Effector memory CD4-positive, alpha-beta T cell (primary cell): Measurements from ENCODE around the gene OLFML1.

ENCODE experiments used
- DNase-seq, 3 donors: peaks; one replicate each; pipeline ENCODE4 v3.0.0-alpha.2; 2020
- H3K27ac ChIP-seq: 2 replicates; pipeline ENCODE4 v1.7.0; 2013; ENCODE audit warnings: mild to moderate bottlenecking, low read length, moderate library complexity; ENCODE audit not compliant: insufficient read depth, poor library complexity, severe bottlenecking
- H3K27me3 ChIP-seq: replicated peaks from 2 replicates; pipeline ENCODE4 v1.7.0; 2013; ENCODE audit warnings: mild to moderate bottlenecking, low read length; ENCODE audit not compliant: insufficient read depth, control insufficient read depth, poor library complexity, severe bottlenecking
- H3K36me3 ChIP-seq: 2 replicates; pipeline ENCODE4 v1.7.0; 2013; ENCODE audit warnings: mild to moderate bottlenecking, low read length, moderate library complexity; ENCODE audit not compliant: control insufficient read depth, insufficient read depth
- H3K4me1 ChIP-seq: 2 replicates; pipeline ENCODE4 v1.7.0; 2013; ENCODE audit warnings: low read length, mild to moderate bottlenecking; ENCODE audit not compliant: control insufficient read depth, insufficient read depth, poor library complexity, severe bottlenecking
- H3K4me3 ChIP-seq: 2 replicates; pipeline ENCODE4 v1.7.0; 2013; ENCODE audit warnings: low read length, low read depth, mild to moderate bottlenecking; ENCODE audit not compliant: insufficient read depth, poor library complexity, severe bottlenecking
- H3K9me3 ChIP-seq: 2 replicates; pipeline ENCODE4 v1.7.0; 2013; ENCODE audit warnings: mild to moderate bottlenecking, low read length, moderate library complexity; ENCODE audit not compliant: control insufficient read depth

The OLFML1 gene

GRCh38 chr11:7501894-7502293, 16.6 kb downstream of the OLFML1 start:
- Histone ChIP-seq H3K9me3 (no peaks in the 10 kb centered on the region), H3K4me3 (no peak overlapping the region), H3K27me3 (no peaks in the 10 kb centered on the region), H3K36me3 (no peaks in the 10 kb centered on the region), H3K4me1 (no peaks in the 10 kb centered on the region), H3K27ac (no peak overlapping the region)
- no peak for DNase-seq

- no peaks in the 10 kb centered on the region for H3K27me3 ChIP-seq
- no peaks in the 10 kb centered on the region for H3K9me3 ChIP-seq
- no peak overlapping the region for H3K4me3 ChIP-seq
- no peak overlapping the region for H3K27ac ChIP-seq
- no peaks in the 10 kb centered on the region for H3K36me3 ChIP-seq
- DNase-seq, result no peak
- no peaks in the 10 kb centered on the region for H3K4me1 ChIP-seq
These were observed 20.9 kb downstream of the OLFML1 start for GRCh38 chr11:7506243-7506642.

- Histone ChIP-seq H3K36me3 (no peaks in the 10 kb centered on the region), H3K4me3 (no peak overlapping the region), H3K9me3 (no peaks in the 10 kb centered on the region), H3K27me3 (no peaks in the 10 kb centered on the region), H3K4me1 (peaks cover 5% of the 10 kb centered on the region), H3K27ac (no peak overlapping the region)
- DNase-seq, result no peak
These were observed 22.8 kb downstream of the OLFML1 start for GRCh38 chr11:7508087-7508486.

- H3K9me3 ChIP-seq, result no peaks in the 10 kb centered on the region
- H3K36me3 ChIP-seq, result no peaks in the 10 kb centered on the region
- DNase-seq, result no peak
- no peak overlapping the region for H3K4me3 ChIP-seq
- peaks cover 12% of the 10 kb centered on the region for H3K4me1 ChIP-seq
- no peak overlapping the region for H3K27ac ChIP-seq
- H3K27me3 ChIP-seq, result no peaks in the 10 kb centered on the region
These were observed 24.7 kb downstream of the OLFML1 start for GRCh38 chr11:7509966-7510365.

GRCh38 chr11:7511401-7511800, 26.1 kb downstream of the OLFML1 start:
- Histone ChIP-seq H3K36me3 (no peaks in the 10 kb centered on the region), H3K9me3 (no peaks in the 10 kb centered on the region), H3K4me1 (peaks cover 12% of the 10 kb centered on the region), H3K27ac (no peak overlapping the region), H3K4me3 (no peak overlapping the region), H3K27me3 (no peaks in the 10 kb centered on the region)
- no peak for DNase-seq

- H3K9me3 ChIP-seq, result no peaks in the 10 kb centered on the region
- DNase-seq, result no peak
- no peaks in the 10 kb centered on the region for H3K36me3 ChIP-seq
- H3K4me3 ChIP-seq, result peak overlapping the region; percentile 86
- peaks cover 12% of the 10 kb centered on the region for H3K4me1 ChIP-seq
- peak overlapping the region; percentile 94 for H3K27ac ChIP-seq
- no peaks in the 10 kb centered on the region for H3K27me3 ChIP-seq
These were observed 27.4 kb downstream of the OLFML1 start for GRCh38 chr11:7512525-7513233.

- DNase-seq, result peak; percentile 71 to 74 (median 72)
- peaks cover 12% of the 10 kb centered on the region for H3K4me1 ChIP-seq
- H3K36me3 ChIP-seq, result no peaks in the 10 kb centered on the region
- no peaks in the 10 kb centered on the region for H3K27me3 ChIP-seq
- H3K4me3 ChIP-seq, result peak within 1 kb of the TSS; percentile 86
- H3K27ac ChIP-seq, result peak within 1 kb of the TSS; percentile 94
- no peaks in the 10 kb centered on the region for H3K9me3 ChIP-seq
These were observed 28.2 kb downstream of the OLFML1 start, which contains the start of gene PPFIBP2 for GRCh38 chr11:7513234-7514098. PPFIBP2 (plus strand) TSS chr11:7513999; CDS start chr11:7549476, 35,477 bp downstream.

- peaks cover 12% of the 10 kb centered on the region for H3K4me1 ChIP-seq
- H3K4me3 ChIP-seq, result peak overlapping the region; percentile 86
- no peaks in the 10 kb centered on the region for H3K9me3 ChIP-seq
- H3K27ac ChIP-seq, result peak overlapping the region; percentile 94
- H3K27me3 ChIP-seq, result no peaks in the 10 kb centered on the region
- no peak for DNase-seq
- H3K36me3 ChIP-seq, result no peaks in the 10 kb centered on the region
These were observed 28.8 kb downstream of the OLFML1 start for GRCh38 chr11:7514099-7514591.

GRCh38 chr11:7515447-7515886, 30.2 kb downstream of the OLFML1 start:
- no peaks in the 10 kb centered on the region for H3K36me3 ChIP-seq
- no peaks in the 10 kb centered on the region for H3K27me3 ChIP-seq
- no peak for DNase-seq
- no peak overlapping the region for H3K4me3 ChIP-seq
- peaks cover 12% of the 10 kb centered on the region for H3K4me1 ChIP-seq
- H3K9me3 ChIP-seq, result no peaks in the 10 kb centered on the region
- H3K27ac ChIP-seq, result no peak overlapping the region

GRCh38 chr11:7516475-7516874, 31.2 kb downstream of the OLFML1 start:
- Histone ChIP-seq H3K9me3 (no peaks in the 10 kb centered on the region), H3K4me3 (no peak overlapping the region), H3K4me1 (peaks cover 12% of the 10 kb centered on the region), H3K36me3 (no peaks in the 10 kb centered on the region), H3K27me3 (no peaks in the 10 kb centered on the region), H3K27ac (no peak overlapping the region)
- no peak for DNase-seq
